Body of pancreas (tissue), 4 donors: ENCODE measurements around the gene SCN8A. TPM values are rescaled to one million over a fixed set of nuclear protein-coding genes. Genes with fewer than 3 reads are reported as not detected.

Source experiments
- ATAC-seq: fragments of 150-250 bp; one replicate; pipeline ENCODE4 v1.9.1; 2016
- DNase-seq, 4 donors: peaks; one replicate each; pipeline ENCODE4 v3.0.0-alpha.2; 2019
- H3K27ac ChIP-seq, 4 donors: fragments of 200-600 bp; sonication (generic); 1 replicate in 3 of 4; 2 replicates in 1 of 4; pipeline versions ENCODE4 v1.5.1 to v1.6.1; 2016 to 2019; ENCODE audit warnings: mild to moderate bottlenecking in 1 of 4, mixed read lengths in 1 of 4, moderate library complexity in 1 of 4
- H3K27me3 ChIP-seq, 2 donors: fragments of 200-600 bp; sonication (generic); one replicate each; pipeline ENCODE4 v1.6.0; 2016; ENCODE audit warnings: mild to moderate bottlenecking in 1 of 2
- H3K36me3 ChIP-seq, 2 donors: fragments of 200-600 bp; sonication (generic); replicated peaks in 1 of 2; 2 replicates each; pipeline ENCODE4 v1.5.1; 2016; ENCODE audit warnings: low read depth in 2 of 2; ENCODE audit not compliant: insufficient read depth in 1 of 2
- H3K4me1 ChIP-seq: fragments of 200-600 bp; sonication (generic); one replicate; pipeline ENCODE4 v1.6.0; 2016
- H3K4me3 ChIP-seq, 2 donors: fragments of 200-600 bp; sonication (generic); 1 replicate in 1 of 2; 2 replicates in 1 of 2; pipeline ENCODE4 v1.5.1; 2016 to 2019
- H3K9me3 ChIP-seq, 3 donors: fragments of 200-600 bp; sonication (generic); 1 replicate in 2 of 3; 2 replicates in 1 of 3; pipeline ENCODE4 v1.5.1; 2016
- POLR2A ChIP-seq, 3 donors: fragments of 450-650 bp; IDR thresholded peaks; one replicate each; pipeline ENCODE4 v1.6.1; 2016; ENCODE audit warnings: antibody characterized with exemption in 3 of 3, mild to moderate bottlenecking in 2 of 3
- WGBS, 2 donors: methylation state at CpG; one replicate each; pipeline ENCODE4 v1.1.5; 2017; 5-methylcytosine and 5-hydroxymethylcytosine counted together
- intact Hi-C: fragments of 100-400 bp; cut with DNase I; formaldehyde crosslinking; loops from one replicate; pipeline ENCODE4 v1.15.1; 2023
- total RNA-seq, 2 donors: library from RNA; depleted of rRNA; stranded (reverse); fragments of >200 nt; gene quantifications; one replicate each; pipeline ENCODE4 v1.1.0, GENCODE V29; 2016
- TF ChIP-seq, protein P1 (sequence below), 7 experiments: fragments of 450-650 bp in 4 of 7; fragments of 200-600 bp in 3 of 7; sonication (generic) in 3 of 7; IDR thresholded peaks; one replicate each; pipeline ENCODE4 v1.5.1; 2016 to 2019; ENCODE audit warnings: antibody characterized with exemption in 7 of 7

SCN8A gene
- total RNA-seq, 2 donors from 2014 or later: 4.9 to 11.2 TPM

- Histone ChIP-seq H3K4me3 (no peak overlapping the region), H3K4me1 (peaks cover 16% of the 10 kb centered on the region), H3K9me3 (no peaks in the 10 kb centered on the region), H3K27me3 (no peaks in the 10 kb centered on the region), H3K36me3 (no peaks in the 10 kb centered on the region), H3K27ac (no peak overlapping the region)
- TF ChIP-seq, protein P1, sequence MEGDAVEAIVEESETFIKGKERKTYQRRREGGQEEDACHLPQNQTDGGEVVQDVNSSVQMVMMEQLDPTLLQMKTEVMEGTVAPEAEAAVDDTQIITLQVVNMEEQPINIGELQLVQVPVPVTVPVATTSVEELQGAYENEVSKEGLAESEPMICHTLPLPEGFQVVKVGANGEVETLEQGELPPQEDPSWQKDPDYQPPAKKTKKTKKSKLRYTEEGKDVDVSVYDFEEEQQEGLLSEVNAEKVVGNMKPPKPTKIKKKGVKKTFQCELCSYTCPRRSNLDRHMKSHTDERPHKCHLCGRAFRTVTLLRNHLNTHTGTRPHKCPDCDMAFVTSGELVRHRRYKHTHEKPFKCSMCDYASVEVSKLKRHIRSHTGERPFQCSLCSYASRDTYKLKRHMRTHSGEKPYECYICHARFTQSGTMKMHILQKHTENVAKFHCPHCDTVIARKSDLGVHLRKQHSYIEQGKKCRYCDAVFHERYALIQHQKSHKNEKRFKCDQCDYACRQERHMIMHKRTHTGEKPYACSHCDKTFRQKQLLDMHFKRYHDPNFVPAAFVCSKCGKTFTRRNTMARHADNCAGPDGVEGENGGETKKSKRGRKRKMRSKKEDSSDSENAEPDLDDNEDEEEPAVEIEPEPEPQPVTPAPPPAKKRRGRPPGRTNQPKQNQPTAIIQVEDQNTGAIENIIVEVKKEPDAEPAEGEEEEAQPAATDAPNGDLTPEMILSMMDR (IDR thresholded peaks at IDR 0.05): no peak
- no peak for TF ChIP-seq POLR2A (IDR thresholded peaks at IDR 0.05)
- DNase-seq (no peak), ATAC-seq (no peak)
- intact Hi-C loops: no loop called here
- 63 to 67% methylated on average over 7 of the region's 7 CpGs for WGBS, 2 donors
Measured at GRCh38 chr12:51621156-51621922, 30.3 kb downstream of the SCN8A start.

- ATAC-seq: no peak
- no peak overlapping the region for H3K27ac ChIP-seq
- H3K4me3 ChIP-seq: no peak overlapping the region
- TF ChIP-seq, protein P1 (IDR thresholded peaks at IDR 0.05): no peak
- no peak for TF ChIP-seq POLR2A (IDR thresholded peaks at IDR 0.05)
- intact Hi-C loops: no loop called here
- no peak for DNase-seq
- peaks cover 16% of the 10 kb centered on the region for H3K4me1 ChIP-seq
- 92 to 94% methylated on average over 1 of the region's 1 CpG for WGBS, 2 donors
- H3K9me3 ChIP-seq: no peaks in the 10 kb centered on the region
- no peaks in the 10 kb centered on the region for H3K36me3 ChIP-seq
- H3K27me3 ChIP-seq: no peaks in the 10 kb centered on the region
Measured at GRCh38 chr12:51622564-51622963, 31.5 kb downstream of the SCN8A start.

DNA sequence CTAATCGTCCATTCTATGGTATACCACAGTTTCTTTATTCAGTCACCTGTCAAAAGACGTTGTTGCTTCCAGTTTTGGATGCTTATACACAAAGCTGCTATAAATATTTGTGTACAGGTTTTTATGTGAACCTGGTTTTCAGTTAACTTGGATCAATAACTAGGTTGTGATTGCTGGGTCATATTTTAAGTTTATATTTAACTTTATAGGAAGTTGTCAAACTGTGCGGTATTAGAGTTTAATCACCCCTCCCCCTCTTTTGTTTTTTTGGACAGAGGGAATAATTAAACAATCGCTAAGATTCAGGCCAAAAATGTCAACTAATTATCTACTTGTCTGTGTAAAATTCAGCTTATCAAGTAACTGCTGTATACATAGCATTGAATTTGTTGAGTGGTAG is 34.3 kb downstream of the SCN8A start:
- TF ChIP-seq, protein P1 (IDR thresholded peaks at IDR 0.05): no peak
- TF ChIP-seq POLR2A (IDR thresholded peaks at IDR 0.05): no peak
- H3K36me3 ChIP-seq: no peaks in the 10 kb centered on the region
- intact Hi-C loops: no loop called here
- no peaks in the 10 kb centered on the region for H3K9me3 ChIP-seq
- DNase-seq: no peak
- H3K4me3 ChIP-seq: no peak overlapping the region
- peak overlapping the region in 1 of 4 donors; percentile 47 for H3K27ac ChIP-seq
- 9 to 16% methylated on average over 4 of the region's 4 CpGs for WGBS, 2 donors
- ATAC-seq: peak; percentile 38
- H3K4me1 ChIP-seq: peaks cover 16% of the 10 kb centered on the region
- no peaks in the 10 kb centered on the region for H3K27me3 ChIP-seq

- no peaks in the 10 kb centered on the region for H3K27me3 ChIP-seq
- ATAC-seq (no peak), DNase-seq (no peak)
- H3K4me1 ChIP-seq: peaks cover 16% of the 10 kb centered on the region
- 27 to 30% methylated on average over 3 of the region's 3 CpGs for WGBS, 2 donors
- H3K9me3 ChIP-seq: no peaks in the 10 kb centered on the region
- intact Hi-C loops: no loop called here
- TF ChIP-seq, protein P1 (IDR thresholded peaks at IDR 0.05): no peak
- TF ChIP-seq POLR2A (IDR thresholded peaks at IDR 0.05): no peak
- peak overlapping the region in 2 of 4 donors; percentile 15 to 47 for H3K27ac ChIP-seq
- no peaks in the 10 kb centered on the region for H3K36me3 ChIP-seq
- H3K4me3 ChIP-seq: no peak overlapping the region
Measured at GRCh38 chr12:51626115-51626514, 35.1 kb downstream of the SCN8A start.

DNA sequence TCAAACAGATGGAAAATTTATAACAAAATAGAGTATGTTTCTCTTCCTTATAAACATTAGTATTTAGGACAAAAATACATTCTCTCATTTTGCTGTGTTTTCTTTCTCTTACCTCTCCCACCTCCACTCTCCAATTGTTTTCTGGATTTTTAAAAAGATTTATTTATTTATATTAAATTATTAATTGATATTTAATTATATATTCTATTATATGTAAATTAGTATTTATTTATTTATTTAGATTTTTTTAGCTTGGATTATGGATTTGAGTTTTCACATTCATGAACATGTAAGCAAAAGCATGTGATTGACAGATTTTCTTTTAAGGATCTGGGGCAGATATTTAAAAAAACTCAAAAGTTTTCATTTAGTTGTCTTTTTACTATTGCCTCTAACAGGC is 35.6 kb downstream of the SCN8A start:
- no peaks in the 10 kb centered on the region for H3K36me3 ChIP-seq
- H3K27me3 ChIP-seq: no peaks in the 10 kb centered on the region
- ATAC-seq: no peak
- DNase-seq: no peak
- H3K9me3 ChIP-seq: no peaks in the 10 kb centered on the region
- H3K4me3 ChIP-seq: no peak overlapping the region
- peaks cover 16% of the 10 kb centered on the region for H3K4me1 ChIP-seq
- intact Hi-C loops: no loop called here
- H3K27ac ChIP-seq: no peak overlapping the region
- TF ChIP-seq POLR2A (IDR thresholded peaks at IDR 0.05): no peak
- TF ChIP-seq, protein P1 (IDR thresholded peaks at IDR 0.05): no peak
